IMR-90 (cell line): ENCODE data around the gene TSPAN4. TPM values are rescaled to one million over a fixed set of nuclear protein-coding genes. Genes with fewer than 3 reads are reported as not detected.

Source experiments
- ATAC-seq: fragments of 200-7000 bp; cut with Tn5 transposase; 2 replicates; pipeline ENCODE4 v1.9.1; 2020; ENCODE audit warnings: low read depth, mild to moderate bottlenecking, moderate library complexity
- BruUV-seq: library from RNA; stranded (reverse); fragments of 400-500 nt; replicated peaks from 2 replicates; lab custom pipeline; 2021; lab: Mats Ljungman, UMichigan
- CTCF ChIA-PET: fragments of 300-600 bp; formaldehyde crosslinking; extraction: SDS; loops from one replicate; lab custom pipeline; 2021; ENCODE audit warnings: antibody characterized with exemption; lab: Yijun Ruan, JAX
- POLR2A ChIA-PET: fragments of 300-600 bp; sonication (Branson Sonifier 250); formaldehyde crosslinking; loops from one replicate; lab custom pipeline; 2022; ENCODE audit warnings: antibody characterized with exemption; ENCODE audit not compliant: unreplicated experiment; lab: Charles Lee
- DNase-seq: peaks from one replicate; pipeline ENCODE4 v3.0.0; 2013
- H2AFZ ChIP-seq: replicated peaks from 2 replicates; pipeline ENCODE3; 2013; ENCODE audit warnings: low read length, mild to moderate bottlenecking; ENCODE audit not compliant: poor library complexity
- H2AK5ac ChIP-seq: 2 replicates; pipeline ENCODE4 v1.6.1; 2013; ENCODE audit warnings: low read depth, low read length, inconsistent platforms
- H2AK9ac ChIP-seq: replicated peaks from 2 replicates; pipeline ENCODE3; 2013; ENCODE audit warnings: mild to moderate bottlenecking, low read depth, low read length, moderate library complexity; ENCODE audit not compliant: poor library complexity
- H2BK120ac ChIP-seq: 2 replicates; pipeline ENCODE4 v1.6.1; 2013; ENCODE audit warnings: low read depth, low read length, inconsistent platforms
- H2BK15ac ChIP-seq: 3 replicates; pipeline ENCODE4 v1.6.1; 2013; ENCODE audit warnings: low read depth, low read length, inconsistent platforms
- H2BK20ac ChIP-seq: 2 replicates; pipeline ENCODE4 v1.6.1; 2013; ENCODE audit warnings: low read depth, mild to moderate bottlenecking, inconsistent platforms, low read length, moderate library complexity
- H2BK5ac ChIP-seq: 2 replicates; pipeline ENCODE4 v1.6.1; 2013; ENCODE audit warnings: mild to moderate bottlenecking, low read depth, low read length, inconsistent platforms; ENCODE audit not compliant: poor library complexity, severe bottlenecking
- H3K14ac ChIP-seq: replicated peaks from 2 replicates; pipeline ENCODE4 v1.6.1; 2013; ENCODE audit warnings: low read depth, low read length, inconsistent platforms
- H3K18ac ChIP-seq: 2 replicates; pipeline ENCODE4 v1.6.1; 2013; ENCODE audit warnings: low read depth, low read length, control low read depth
- H3K23ac ChIP-seq: 2 replicates; pipeline ENCODE4 v1.6.1; 2013; ENCODE audit warnings: low read depth, low read length, inconsistent platforms
- H3K27ac ChIP-seq: 2 replicates; pipeline ENCODE4 v1.5.1; 2013; ENCODE audit warnings: mild to moderate bottlenecking, control low read depth, low read length; ENCODE audit not compliant: insufficient read depth
- H3K27me3 ChIP-seq: 2 replicates; pipeline ENCODE4 v1.6.1; 2013; ENCODE audit warnings: low read length; ENCODE audit not compliant: control insufficient read depth, insufficient read depth
- H3K36me3 ChIP-seq: 2 replicates; pipeline ENCODE4 v1.6.1; 2013; ENCODE audit warnings: low read length, mixed read lengths; ENCODE audit not compliant: control insufficient read depth, insufficient read depth
- H3K4ac ChIP-seq: 2 replicates; pipeline ENCODE4 v1.6.1; 2013; ENCODE audit warnings: low read depth, low read length, inconsistent platforms
- H3K4me1 ChIP-seq: 2 replicates; pipeline ENCODE4 v1.6.1; 2013; ENCODE audit warnings: low read length, mixed read lengths; ENCODE audit not compliant: control insufficient read depth, insufficient read depth
- H3K4me2 ChIP-seq: 2 replicates; pipeline ENCODE4 v1.6.1; 2013; ENCODE audit warnings: low read depth, mild to moderate bottlenecking, control low read depth, low read length, moderate library complexity
- H3K4me3 ChIP-seq: 2 replicates; pipeline ENCODE4 v1.5.1; 2013; ENCODE audit warnings: low read depth, mild to moderate bottlenecking, control low read depth, low read length, moderate library complexity; ENCODE audit not compliant: insufficient read depth
- H3K56ac ChIP-seq: 2 replicates; pipeline ENCODE4 v1.6.1; 2013; ENCODE audit warnings: low read length, inconsistent platforms; ENCODE audit not compliant: insufficient read depth; ENCODE audit errors: extremely low read depth
- H3K79me1 ChIP-seq, 2 experiments: 2 replicates each; pipeline ENCODE4 v1.6.1; 2013; ENCODE audit warnings: low read length in 2 of 2, inconsistent platforms in 1 of 2, low read depth in 1 of 2
- H3K9ac ChIP-seq: 2 replicates; pipeline ENCODE4 v1.6.1; 2013; ENCODE audit warnings: low read depth, low read length, control low read depth
- H3K9me1 ChIP-seq: 2 replicates; pipeline ENCODE4 v1.6.1; 2013; ENCODE audit warnings: low read length, inconsistent platforms; ENCODE audit not compliant: insufficient read depth
- H3K9me3 ChIP-seq: 2 replicates; pipeline ENCODE4 v1.6.1; 2013; ENCODE audit warnings: low read length; ENCODE audit not compliant: control insufficient read depth, insufficient read depth
- H4K20me1 ChIP-seq: 2 replicates; pipeline ENCODE4 v1.6.1; 2013; ENCODE audit warnings: low read length, inconsistent platforms; ENCODE audit not compliant: insufficient read depth
- H4K5ac ChIP-seq: 2 replicates; pipeline ENCODE4 v1.6.1; 2013; ENCODE audit warnings: mild to moderate bottlenecking, low read depth, low read length, control low read depth
- H4K8ac ChIP-seq, 2 experiments: 2 replicates each; pipeline ENCODE4 v1.6.1; 2013; ENCODE audit warnings: low read depth in 2 of 2, low read length in 2 of 2, control low read depth in 1 of 2, inconsistent platforms in 1 of 2
- H4K91ac ChIP-seq: 2 replicates; pipeline ENCODE4 v1.6.1; 2013; ENCODE audit warnings: low read depth, low read length, inconsistent platforms; ENCODE audit not compliant: insufficient read depth
- FOS ChIP-seq: fragments of 150-350 bp; IDR thresholded peaks from 2 replicates; pipeline ENCODE4 v1.6.1; 2016; ENCODE audit warnings: low read depth, low read length
- MAZ ChIP-seq: IDR thresholded peaks from 2 replicates; pipeline ENCODE4 v1.6.1; 2012; ENCODE audit warnings: low read depth, mild to moderate bottlenecking, low read length, improper control_type of control experiment, moderate library complexity, borderline replicate concordance
- POLR2A ChIP-seq: IDR thresholded peaks from 2 replicates; pipeline ENCODE4 v1.6.1; 2012; ENCODE audit warnings: mild to moderate bottlenecking, low read depth, low read length
- RFX5 ChIP-seq: IDR thresholded peaks from 2 replicates; pipeline ENCODE4 v1.8.0; 2012; ENCODE audit warnings: low read depth, mild to moderate bottlenecking, low read length, moderate library complexity
- WGBS, 2 experiments: methylation state at CpG; one replicate each; pipeline versions ENCODE4 v1.1.5 to v1.1.7; 2013; ENCODE audit warnings: missing lambda C conversion rate in 2 of 2; ENCODE audit not compliant: insufficient read length in 1 of 2; ENCODE audit errors: extremely low coverage in 2 of 2; 5-methylcytosine and 5-hydroxymethylcytosine counted together
- dilution Hi-C: fragments of 300-500 bp; cut with HindIII; formaldehyde crosslinking; loops from one replicate; pipeline ENCODE4 v1.14.3; 2018; ENCODE audit warnings: low sequenced_read_pairs; ENCODE audit not compliant: unreplicated experiment
- in situ Hi-C: fragments of 300-500 bp; cut with MboI; formaldehyde crosslinking; loops from 3 replicates; pipeline ENCODE4 v1.14.3; 2019; ENCODE audit warnings: low sequenced_read_pairs, inconsistent platforms, mixed read lengths
- intact Hi-C: fragments of 100-400 bp; cut with micrococcal nuclease; formaldehyde crosslinking; loops from 2 replicates; pipeline ENCODE4 v1.10.0; 2022
- polyA plus RNA-seq, 3 experiments: library from polyadenylated mRNA; depleted of rRNA; stranded (reverse); fragments of >200 nt; gene quantifications; 2 replicates each; pipeline ENCODE4 v1.2.3, GENCODE V29; 2012; ENCODE audit warnings: low replicate concordance in 1 of 3
- total RNA-seq: library from RNA; depleted of rRNA; stranded (reverse); fragments of >200 nt; gene quantifications from 2 replicates; pipeline ENCODE4 v1.2.3, GENCODE V29; 2012

Gene TSPAN4
- total and polyA plus RNA-seq, 2 of the 4 experiments (the other 2 are of a cell fraction): 161 to 293 TPM

GRCh38 chr11:816433-816779 is 26.2 kb upstream of the TSPAN4 start:
- no peak overlapping the region for H3K23ac ChIP-seq
- no peak overlapping the region for H3K4me3 ChIP-seq
- H2AFZ ChIP-seq: no peak overlapping the region
- intact Hi-C loops: no loop called here
- H3K18ac ChIP-seq: no peak overlapping the region
- no peak overlapping the region for H3K27ac ChIP-seq
- no peak overlapping the region for H3K56ac ChIP-seq
- no peaks in the 10 kb centered on the region for H3K9me3 ChIP-seq
- H3K4me2 ChIP-seq: no peak overlapping the region
- H4K20me1 ChIP-seq: peaks cover 40% of the 10 kb centered on the region
- no peak overlapping the region for H4K5ac ChIP-seq
- ATAC-seq (no peak), DNase-seq (no peak)
- POLR2A ChIA-PET: no interaction called here
- in situ Hi-C loops: no loop called here
- H3K79me1 ChIP-seq: peaks cover 24 to 41% of the 10 kb centered on the region in 2 experiments
- BruUV-seq: no TSS peak
- dilution Hi-C loops: no loop called here
- H2BK20ac ChIP-seq: no peak overlapping the region
- no CpG with 5 or more reads among the region's 11 CpGs for WGBS, 2 experiments
- H2BK5ac ChIP-seq: no peak overlapping the region
- H2BK120ac ChIP-seq: no peak overlapping the region
- no peak overlapping the region for H2AK9ac ChIP-seq
- no peak overlapping the region for H2AK5ac ChIP-seq
- no peaks in the 10 kb centered on the region for H3K27me3 ChIP-seq
- no peak overlapping the region for H3K4ac ChIP-seq
- no peak overlapping the region for H3K14ac ChIP-seq
- H3K36me3 ChIP-seq: peaks cover 25% of the 10 kb centered on the region
- no peak overlapping the region for H4K91ac ChIP-seq
- CTCF ChIA-PET: no interaction called here
- no peak overlapping the region for H4K8ac ChIP-seq
- peaks cover 16% of the 10 kb centered on the region for H3K4me1 ChIP-seq
- TF ChIP-seq FOS (no peak), RFX5 (no peak), POLR2A (no peak), MAZ (no peak)
- H2BK15ac ChIP-seq: no peak overlapping the region
- H3K9me1 ChIP-seq: peaks cover 8% of the 10 kb centered on the region; the same call in 1 of the 2 replicates
- H3K9ac ChIP-seq: no peak overlapping the region
